ENCODE measurements around the gene PTPRN2. TPM values are rescaled to one million over a fixed set of nuclear protein-coding genes. Genes with fewer than 3 reads are reported as not detected.

PTPRN2 gene
- total RNA-seq, 1 experiment from 2014 or later = 1.1 TPM

- no TSS peak for BruUV-seq (replicated peaks)
- no peak overlapping the region for H3K27ac ChIP-seq (ENCODE audit: low read length)
- TF ChIP-seq TCF7L2 (IDR thresholded peaks at IDR 0.05; ENCODE audit: low read depth, low read length) (no peak), SIN3A (IDR thresholded peaks at IDR 0.05; ENCODE audit: borderline replicate concordance, insufficient read depth, low read depth, low read length) (no peak), POLR2AphosphoS5 (IDR thresholded peaks at IDR 0.05; ENCODE audit: low read depth, low read length) (no peak), REST (IDR thresholded peaks at IDR 0.05; ENCODE audit: insufficient read depth in 1 of 2, low read depth in 2 of 2, low read length in 1 of 2) (no peak), CTCF (IDR thresholded peaks at IDR 0.05) (no peak)
- no peak overlapping the region for H3K4me3 ChIP-seq (ENCODE audit: low read depth in 2 of 2, low read length in 2 of 2)
- no peak for DNase-seq (ENCODE audit: low read depth, low spot score)
- in situ Hi-C loops (cut with HindIII; ENCODE audit: low pct_unique_long_range_greater_than_20kb, low sequenced_read_pairs) (no loop called here), intact Hi-C loops (cut with micrococcal nuclease; ENCODE audit: unreplicated experiment) (no loop called here)
- no peaks in the 10 kb centered on the region for H3K4me1 ChIP-seq (ENCODE audit: control insufficient read depth, insufficient read depth, low read length)
- ChIA-PET POLR2A (no interaction called here), CTCF (no interaction called here)
- ATAC-seq = no peak
- no peaks in the 10 kb centered on the region for H3K36me3 ChIP-seq (ENCODE audit: control insufficient read depth, insufficient read depth, low read length)
- no peaks in the 10 kb centered on the region for H3K27me3 ChIP-seq (ENCODE audit: control insufficient read depth, insufficient read depth, low read length)
- H3K9me3 ChIP-seq (ENCODE audit: control insufficient read depth, insufficient read depth, low read depth, low read length) = no peaks in the 10 kb centered on the region
Observed at GRCh38 chr7:157595086-157595855, 992.4 kb downstream of the PTPRN2 start.

- no peak for TF ChIP-seq POLR2AphosphoS5 (IDR thresholded peaks at IDR 0.05; ENCODE audit: low read depth, low read length)
- TF ChIP-seq CTCF (IDR thresholded peaks at IDR 0.05) = no peak
- TF ChIP-seq REST (IDR thresholded peaks at IDR 0.05; ENCODE audit: insufficient read depth in 1 of 2, low read depth in 2 of 2, low read length in 1 of 2) = no peak
- TF ChIP-seq SIN3A (IDR thresholded peaks at IDR 0.05; ENCODE audit: borderline replicate concordance, insufficient read depth, low read depth, low read length) = no peak
- no peak for TF ChIP-seq TCF7L2 (IDR thresholded peaks at IDR 0.05; ENCODE audit: low read depth, low read length)
- ChIA-PET CTCF (no interaction called here), POLR2A (no interaction called here)
Observed at GRCh38 chr7:157594306-157594705, 993.3 kb downstream of the PTPRN2 start.

More at GRCh38 chr7:157594306-157594705, 993.3 kb downstream of the PTPRN2 start:
- Histone ChIP-seq H3K27ac (ENCODE audit: low read length) (no peak overlapping the region), H3K9me3 (ENCODE audit: control insufficient read depth, insufficient read depth, low read depth, low read length) (no peaks in the 10 kb centered on the region), H3K36me3 (ENCODE audit: control insufficient read depth, insufficient read depth, low read length) (no peaks in the 10 kb centered on the region), H3K4me3 (ENCODE audit: low read depth in 2 of 2, low read length in 2 of 2) (no peak overlapping the region), H3K27me3 (ENCODE audit: control insufficient read depth, insufficient read depth, low read length) (no peaks in the 10 kb centered on the region), H3K4me1 (ENCODE audit: control insufficient read depth, insufficient read depth, low read length) (no peaks in the 10 kb centered on the region)
- intact Hi-C loops (cut with micrococcal nuclease; ENCODE audit: unreplicated experiment) = no loop called here
- DNase-seq (ENCODE audit: low read depth, low spot score) = no peak
- no peak for ATAC-seq
- in situ Hi-C loops (cut with HindIII; ENCODE audit: low pct_unique_long_range_greater_than_20kb, low sequenced_read_pairs) = no loop called here
- no TSS peak for BruUV-seq (replicated peaks)
